ENCODE results near the gene LPCAT1. TPM values are rescaled to one million over a fixed set of nuclear protein-coding genes. Genes with fewer than 3 reads are reported as not detected.
"Not testable (repeated sequence)": the region's sequence is repeated elsewhere in the genome, so short reads cannot be mapped to it uniquely, and the experiment has no call there.

LPCAT1 gene
- total RNA-seq, 1 donor from 2014 or later = 41.9 TPM

- DNase-seq = no peak
These were observed 15.0 kb downstream of the LPCAT1 start for GRCh38 chr5:1508659-1509290.

GRCh38 chr5:1507961-1508658, 15.7 kb downstream of the LPCAT1 start:
- no peak for DNase-seq

GRCh38 chr5:1507457-1507856, 16.3 kb downstream of the LPCAT1 start:
- no peak for DNase-seq

- DNase-seq = no peak
These were observed 16.8 kb downstream of the LPCAT1 start for GRCh38 chr5:1507014-1507375.

- no peak for DNase-seq
These were observed 17.3 kb downstream of the LPCAT1 start for GRCh38 chr5:1506242-1507013.

- no peak for DNase-seq
These were observed 18.1 kb downstream of the LPCAT1 start for GRCh38 chr5:1505506-1506241.

- DNase-seq = not testable (repeated sequence)
These were observed 18.7 kb downstream of the LPCAT1 start for GRCh38 chr5:1505089-1505488.

GRCh38 chr5:1504617-1505016, 19.1 kb downstream of the LPCAT1 start:
- DNase-seq = no peak

GRCh38 chr5:1504069-1504595, 19.6 kb downstream of the LPCAT1 start:
- no peak for DNase-seq

- DNase-seq = no peak
These were observed 20.3 kb downstream of the LPCAT1 start for GRCh38 chr5:1503241-1504068.

GRCh38 chr5:1502737-1503120, 21.0 kb downstream of the LPCAT1 start:
- DNase-seq = no peak

- no peak for DNase-seq
These were observed 21.6 kb downstream of the LPCAT1 start for GRCh38 chr5:1502046-1502736.

GRCh38 chr5:1501372-1502045, 22.3 kb downstream of the LPCAT1 start:
- no peak for DNase-seq

GRCh38 chr5:1500411-1501091, 23.2 kb downstream of the LPCAT1 start:
- DNase-seq = no peak

GRCh38 chr5:1499851-1500250, 23.9 kb downstream of the LPCAT1 start:
- DNase-seq = no peak

GRCh38 chr5:1498623-1499416, 24.9 kb downstream of the LPCAT1 start:
- DNase-seq = no peak

- no peak for DNase-seq
These were observed 25.8 kb downstream of the LPCAT1 start for GRCh38 chr5:1497795-1498622.

- DNase-seq = no peak
These were observed 26.4 kb downstream of the LPCAT1 start for GRCh38 chr5:1497242-1497777.

All from dermis blood vessel endothelial cell (primary cell).